HepG2 (cell line): ENCODE results near the gene LSMEM2. TPM values are rescaled to one million over a fixed set of nuclear protein-coding genes. Genes with fewer than 3 reads are reported as not detected.
A peak's percentile ranks its signal among the peaks of the same experiment; 100 is the strongest.

Experiments used
- BRCA1 ChIP-seq: sonication (generic); formaldehyde crosslinking; IDR thresholded peaks from 2 replicates; pipeline ENCODE4 v1.4.0; 2020; ENCODE audit warnings: missing genetic modification reagents
- CENPT ChIP-seq: sonication (generic); formaldehyde crosslinking; IDR thresholded peaks from 2 replicates; pipeline ENCODE4 v1.8.0; 2022; ENCODE audit warnings: low read depth, mild to moderate bottlenecking, moderate library complexity, missing genetic modification reagents
- FOXA1 ChIP-seq, 2 experiments: fragments of 450-650 bp in 1 of 2; sonication (generic) in 1 of 2; formaldehyde crosslinking in 1 of 2; IDR thresholded peaks; 2 replicates each; pipeline versions ENCODE4 v1.4.0 to v1.6.1; 2016 to 2020; ENCODE audit warnings: missing genetic modification reagents in 1 of 2
- GPBP1L1 ChIP-seq: sonication (generic); formaldehyde crosslinking; IDR thresholded peaks from 2 replicates; pipeline ENCODE4 v1.5.0; 2020; ENCODE audit warnings: mild to moderate bottlenecking, missing genetic modification reagents
- HNF4G ChIP-seq, 2 experiments: sonication (generic) in 1 of 2; formaldehyde crosslinking in 1 of 2; IDR thresholded peaks; 2 replicates each; pipeline versions ENCODE4 v1.4.0 to v1.6.1; 2011 to 2020; ENCODE audit warnings: borderline replicate concordance in 2 of 2, low read depth in 2 of 2, mild to moderate bottlenecking in 2 of 2, low read length in 1 of 2, missing genetic modification reagents in 1 of 2, moderate library complexity in 1 of 2
- IRF9 ChIP-seq: sonication (generic); formaldehyde crosslinking; IDR thresholded peaks from 2 replicates; pipeline ENCODE4 v1.8.0; 2022; ENCODE audit warnings: missing genetic modification reagents, mild to moderate bottlenecking, borderline replicate concordance
- MEF2D ChIP-seq: sonication (generic); formaldehyde crosslinking; IDR thresholded peaks from 2 replicates; pipeline ENCODE4 v1.5.1; 2020; ENCODE audit warnings: mild to moderate bottlenecking, missing genetic modification reagents
- NONO ChIP-seq, 2 experiments: fragments of 450-650 bp in 1 of 2; sonication (generic) in 1 of 2; formaldehyde crosslinking in 1 of 2; IDR thresholded peaks in 1 of 2; conservative IDR thresholded peaks in 1 of 2; 2 replicates each; pipeline versions ENCODE4 v1.6.1 to v1.8.0; 2017 to 2022; ENCODE audit warnings: mild to moderate bottlenecking in 1 of 2, missing genetic modification reagents in 1 of 2, moderate library complexity in 1 of 2
- NR2F2 ChIP-seq: IDR thresholded peaks from 2 replicates; pipeline ENCODE4 v1.6.1; 2012; ENCODE audit warnings: low read depth, inconsistent platforms, borderline replicate concordance
- PHB2 ChIP-seq: fragments of 450-650 bp; IDR thresholded peaks from 2 replicates; pipeline ENCODE4 v1.6.1; 2018; ENCODE audit not compliant: partially characterized antibody
- POLR2A ChIP-seq, 2 experiments: IDR thresholded peaks; 2 replicates each; pipeline ENCODE4 v1.6.1; 2011; ENCODE audit warnings: low read depth in 2 of 2, low read length in 2 of 2, mild to moderate bottlenecking in 1 of 2, moderate library complexity in 1 of 2; ENCODE audit not compliant: insufficient read depth in 1 of 2
- RBFOX2 ChIP-seq: fragments of 200-400 bp; formaldehyde crosslinking; IDR thresholded peaks from 2 replicates; pipeline ENCODE4 v1.6.1; 2017; ENCODE audit warnings: low read depth, mild to moderate bottlenecking, low read length
- SRSF9 ChIP-seq: fragments of 200-400 bp; formaldehyde crosslinking; IDR thresholded peaks from 2 replicates; pipeline ENCODE4 v1.6.1; 2018; ENCODE audit warnings: borderline replicate concordance, mild to moderate bottlenecking, low read depth, low read length; ENCODE audit not compliant: insufficient read depth, poor library complexity, severe bottlenecking
- TERF1 ChIP-seq: sonication (generic); formaldehyde crosslinking; IDR thresholded peaks from 2 replicates; pipeline ENCODE4 v1.8.0; 2022; ENCODE audit warnings: mild to moderate bottlenecking, missing genetic modification reagents, moderate library complexity
- ZKSCAN8 ChIP-seq: IDR thresholded peaks from 2 replicates; pipeline ENCODE4 v1.6.1; 2016; ENCODE audit warnings: borderline replicate concordance, missing genetic modification reagents, missing compliant biosample characterization
- ZNF225 ChIP-seq: sonication (generic); formaldehyde crosslinking; IDR thresholded peaks from 2 replicates; pipeline ENCODE4 v1.4.0; 2020; ENCODE audit warnings: mild to moderate bottlenecking, missing genetic modification reagents
- ZNF230 ChIP-seq: sonication (generic); formaldehyde crosslinking; IDR thresholded peaks from 2 replicates; pipeline ENCODE4 v1.4.0; 2020; ENCODE audit warnings: mild to moderate bottlenecking, missing genetic modification reagents
- ZNF251 ChIP-seq: sonication (generic); formaldehyde crosslinking; IDR thresholded peaks from 2 replicates; pipeline ENCODE4 v1.9.0; 2021; ENCODE audit warnings: mild to moderate bottlenecking, missing genetic modification reagents
- ZNF274 ChIP-seq: sonication (generic); formaldehyde crosslinking; IDR thresholded peaks from 2 replicates; pipeline ENCODE4 v1.5.1; 2020; ENCODE audit warnings: mild to moderate bottlenecking, missing genetic modification reagents
- ZNF468 ChIP-seq: sonication (generic); formaldehyde crosslinking; IDR thresholded peaks from 2 replicates; pipeline ENCODE4 v1.8.0; 2022; ENCODE audit warnings: mild to moderate bottlenecking, moderate library complexity, missing genetic modification reagents
- ZNF790 ChIP-seq: sonication (generic); formaldehyde crosslinking; IDR thresholded peaks from 2 replicates; pipeline ENCODE4 v1.8.0; 2022; ENCODE audit warnings: missing genetic modification reagents, mild to moderate bottlenecking, borderline replicate concordance
- polyA plus RNA-seq, 8 experiments: library from polyadenylated mRNA; depleted of rRNA in 3 of 8; stranded (reverse) in 7 of 8; unstranded in 1 of 8; fragments of >200 nt; fragmentation: Illumina TruSeq in 4 of 8; extraction: Trizol in 4 of 8; gene quantifications; 2 replicates each; pipeline versions ENCODE4 v1.2.1 to v1.2.3, GENCODE V29; 2011 to 2016; ENCODE audit warnings: low read depth in 4 of 8, missing spikeins in 1 of 8, mixed read lengths in 1 of 8; ENCODE audit not compliant: insufficient read depth in 1 of 8
- total RNA-seq, 5 experiments: library from RNA; depleted of rRNA; stranded (reverse); fragments of >200 nt; fragmentation: Illumina TruSeq; extraction: Trizol; gene quantifications; 2 replicates each; pipeline ENCODE4 v1.2.3, GENCODE V29; 2016; ENCODE audit warnings: low read depth in 1 of 5
- TF ChIP-seq, protein P1 (sequence below): sonication (generic); formaldehyde crosslinking; IDR thresholded peaks from 2 replicates; pipeline ENCODE4 v1.5.0; 2020; ENCODE audit warnings: missing genetic modification reagents, mild to moderate bottlenecking, borderline replicate concordance
- TF ChIP-seq, protein P2 (sequence below): sonication (generic); formaldehyde crosslinking; IDR thresholded peaks from 2 replicates; pipeline ENCODE4 v1.5.0; 2020; ENCODE audit warnings: missing genetic modification reagents

LSMEM2 gene
- total and polyA plus RNA-seq, 2 of the 13 experiments (the other 11 are each of a cell fraction or from before 2014, with no cell fraction given) = 0.07 to 0.41 TPM

GRCh38 chr3:50319894-50320625, 41.2 kb downstream of the LSMEM2 start (continued):
- TF ChIP-seq, protein P1, sequence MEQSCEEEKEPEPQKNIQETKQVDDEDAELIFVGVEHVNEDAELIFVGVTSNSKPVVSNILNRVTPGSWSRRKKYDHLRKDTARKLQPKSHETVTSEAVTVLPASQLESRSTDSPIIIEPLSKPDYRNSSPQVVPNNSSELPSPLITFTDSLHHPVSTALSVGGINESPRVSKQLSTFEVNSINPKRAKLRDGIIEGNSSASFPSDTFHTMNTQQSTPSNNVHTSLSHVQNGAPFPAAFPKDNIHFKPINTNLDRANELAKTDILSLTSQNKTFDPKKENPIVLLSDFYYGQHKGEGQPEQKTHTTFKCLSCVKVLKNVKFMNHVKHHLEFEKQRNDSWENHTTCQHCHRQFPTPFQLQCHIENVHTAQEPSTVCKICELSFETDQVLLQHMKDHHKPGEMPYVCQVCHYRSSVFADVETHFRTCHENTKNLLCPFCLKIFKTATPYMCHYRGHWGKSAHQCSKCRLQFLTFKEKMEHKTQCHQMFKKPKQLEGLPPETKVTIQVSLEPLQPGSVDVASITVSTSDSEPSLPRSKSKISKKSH (CRISPR knock-in tag) = 0 out of 2 replicates have a peak, but pooled peaks have one; percentile 40
- TF ChIP-seq GPBP1L1 (CRISPR knock-in tag) (no peak), NR2F2 (no peak), HNF4G (IDR thresholded peaks at IDR 0.05; ENCODE audit: borderline replicate concordance, low read depth, low read length) (no peak), HNF4G (CRISPR knock-in tag; IDR thresholded peaks at IDR 0.05; ENCODE audit: borderline replicate concordance, low read depth) (no peak), RBFOX2 (0 out of 2 replicates have a peak, but pooled peaks have one; percentile 27), NONO (IDR thresholded peaks at IDR 0.05) (no peak), NONO (CRISPR knock-in tag; conservative IDR thresholded peaks at IDR 0.05) (no peak; the same call in 1 of the 2 replicates), POLR2A (IDR thresholded peaks at IDR 0.05; ENCODE audit: insufficient read depth in 1 of 2, low read depth in 2 of 2, low read length in 2 of 2) (no peak), ZNF274 (CRISPR knock-in tag) (peak; percentile 48; the same call in 1 of the 2 replicates), ZNF251 (CRISPR knock-in tag) (no peak), ZNF230 (CRISPR knock-in tag) (no peak), SRSF9 (no peak), BRCA1 (no peak), PHB2 (no peak), FOXA1 (IDR thresholded peaks at IDR 0.05) (no peak), FOXA1 (CRISPR knock-in tag; IDR thresholded peaks at IDR 0.05) (no peak), ZNF468 (CRISPR knock-in tag) (no peak), TERF1 (CRISPR knock-in tag) (no peak), ZNF790 (no peak), ZNF225 (CRISPR knock-in tag) (no peak), CENPT (no peak), MEF2D (CRISPR knock-in tag) (no peak), IRF9 (no peak), ZKSCAN8 (CRISPR knock-in tag) (no peak)
- TF ChIP-seq, protein P2, sequence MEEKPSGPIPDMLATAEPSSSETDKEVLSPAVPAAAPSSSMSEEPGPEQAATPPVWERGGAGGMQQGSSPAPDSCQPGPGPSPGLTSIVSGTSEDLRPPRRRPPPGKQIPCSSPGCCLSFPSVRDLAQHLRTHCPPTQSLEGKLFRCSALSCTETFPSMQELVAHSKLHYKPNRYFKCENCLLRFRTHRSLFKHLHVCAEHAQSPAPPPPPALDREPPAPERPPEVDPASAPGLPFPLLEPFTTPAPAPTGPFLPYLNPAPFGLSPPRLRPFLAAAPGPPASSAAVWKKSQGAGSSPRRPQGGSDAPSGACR (CRISPR knock-in tag) = no peak
